ENCODE data around the gene SPECC1L. TPM values are rescaled to one million over a fixed set of nuclear protein-coding genes. Genes with fewer than 3 reads are reported as not detected.

The SPECC1L gene
- total and polyA plus RNA-seq, 4 experiments from 2014 or later, result 4.3 to 62.1 (median 32.0) TPM

- Histone ChIP-seq H3K36me3 (ENCODE audit: insufficient read depth, low read length) (peaks cover 3% of the 10 kb centered on the region), H3K4me3 (ENCODE audit: low read length in 2 of 2) (no peak overlapping the region), H3K4me1 (ENCODE audit: insufficient read depth, low read length) (peaks cover 17% of the 10 kb centered on the region), H3K9me3 (ENCODE audit: control insufficient read depth in 1 of 2, low read length in 2 of 2) (no peaks in the 10 kb centered on the region), H3K27ac (ENCODE audit: low read depth, low read length) (no peak overlapping the region), H3K27me3 (ENCODE audit: insufficient read depth, low read length) (no peaks in the 10 kb centered on the region)
- H3K9me3 Mint-ChIP-seq, result peaks cover 0 to 2% (median 0%) of the 10 kb centered on the region in 8 donors
- DNase-seq, result no peak
- no peak overlapping the region for H3K4me3 Mint-ChIP-seq
- intact Hi-C loops (cut with micrococcal nuclease), result no loop called here
- no peaks in the 10 kb centered on the region for H3K27me3 Mint-ChIP-seq
- peaks cover 20 to 36% (median 28%) of the 10 kb centered on the region in 4 donors for H3K4me1 Mint-ChIP-seq
- H3K36me3 Mint-ChIP-seq, result peaks cover 48 to 50% of the 10 kb centered on the region in 2 donors
- H3K27ac Mint-ChIP-seq, result peak overlapping the region in 1 of 7 donors; percentile 65
- ChIA-PET CTCF (ENCODE audit: partially characterized antibody) (no interaction called here), POLR2A (ENCODE audit: partially characterized antibody) (no interaction called here)
Measured at GRCh38 chr22:24376002-24376401, 105.4 kb downstream of the SPECC1L start.

- Mint-ChIP-seq H3K4me1 (peaks cover 20 to 36% (median 28%) of the 10 kb centered on the region in 4 donors), H3K27ac (peak overlapping the region in 2 of 7 donors; percentile 20 to 43), H3K4me3 (no peak overlapping the region), H3K36me3 (peaks cover 43 to 45% of the 10 kb centered on the region in 2 donors), H3K9me3 (peaks cover 0 to 2% (median 0%) of the 10 kb centered on the region in 8 donors), H3K27me3 (no peaks in the 10 kb centered on the region)
- intact Hi-C loops (cut with micrococcal nuclease), result no loop called here
- H3K27me3 ChIP-seq (ENCODE audit: insufficient read depth, low read length), result no peaks in the 10 kb centered on the region
- ChIA-PET CTCF (ENCODE audit: partially characterized antibody) (no interaction called here), POLR2A (ENCODE audit: partially characterized antibody) (no interaction called here)
- H3K27ac ChIP-seq (ENCODE audit: low read depth, low read length), result no peak overlapping the region
- peaks cover 17% of the 10 kb centered on the region for H3K4me1 ChIP-seq (ENCODE audit: insufficient read depth, low read length)
- no peak for DNase-seq
- no peaks in the 10 kb centered on the region for H3K36me3 ChIP-seq (ENCODE audit: insufficient read depth, low read length)
- no peaks in the 10 kb centered on the region for H3K9me3 ChIP-seq (ENCODE audit: control insufficient read depth in 1 of 2, low read length in 2 of 2)
- no peak overlapping the region for H3K4me3 ChIP-seq (ENCODE audit: low read length in 2 of 2)
Measured at GRCh38 chr22:24376586-24376985, 106.0 kb downstream of the SPECC1L start.

GRCh38 chr22:24379536-24379935 is 108.9 kb downstream of the SPECC1L start:
- H3K36me3 ChIP-seq (ENCODE audit: insufficient read depth, low read length), result no peaks in the 10 kb centered on the region
- POLR2A ChIA-PET (ENCODE audit: partially characterized antibody), result no interaction called here
- no peak overlapping the region for H3K27ac ChIP-seq (ENCODE audit: low read depth, low read length)
- peaks cover 32 to 34% of the 10 kb centered on the region in 2 donors for H3K36me3 Mint-ChIP-seq
- peak overlapping the region in 4 of 8 donors; percentile 3 to 67 (median 34) for H3K4me3 Mint-ChIP-seq
- intact Hi-C loops (cut with micrococcal nuclease), result no loop called here
- peaks cover 20 to 36% (median 28%) of the 10 kb centered on the region in 4 donors for H3K4me1 Mint-ChIP-seq
- peak overlapping the region in 5 of 7 donors; percentile 6 to 70 (median 49) for H3K27ac Mint-ChIP-seq
- no peaks in the 10 kb centered on the region for H3K27me3 Mint-ChIP-seq
- no peak overlapping the region for H3K4me3 ChIP-seq (ENCODE audit: low read length in 2 of 2)
- CTCF ChIA-PET (ENCODE audit: partially characterized antibody), result no interaction called here
- H3K27me3 ChIP-seq (ENCODE audit: insufficient read depth, low read length), result no peaks in the 10 kb centered on the region
- peaks cover 0 to 2% (median 0%) of the 10 kb centered on the region in 8 donors for H3K9me3 Mint-ChIP-seq
- DNase-seq, result peak in 4 of 5 donors; percentile 17 to 35 (median 23)
- H3K9me3 ChIP-seq (ENCODE audit: control insufficient read depth in 1 of 2, low read length in 2 of 2), result no peaks in the 10 kb centered on the region
- peaks cover 17% of the 10 kb centered on the region for H3K4me1 ChIP-seq (ENCODE audit: insufficient read depth, low read length)

GRCh38 chr22:24380220-24380904 is 109.7 kb downstream of the SPECC1L start:
- no peak overlapping the region for H3K4me3 ChIP-seq (ENCODE audit: low read length in 2 of 2)
- no peak overlapping the region for H3K4me3 Mint-ChIP-seq
- no peaks in the 10 kb centered on the region for H3K27me3 ChIP-seq (ENCODE audit: insufficient read depth, low read length)
- no peaks in the 10 kb centered on the region for H3K9me3 ChIP-seq (ENCODE audit: control insufficient read depth in 1 of 2, low read length in 2 of 2)
- peaks cover 26% of the 10 kb centered on the region in 2 donors for H3K36me3 Mint-ChIP-seq
- H3K36me3 ChIP-seq (ENCODE audit: insufficient read depth, low read length), result no peaks in the 10 kb centered on the region
- intact Hi-C loops (cut with micrococcal nuclease), result no loop called here
- peaks cover 20 to 36% (median 28%) of the 10 kb centered on the region in 4 donors for H3K4me1 Mint-ChIP-seq
- H3K4me1 ChIP-seq (ENCODE audit: insufficient read depth, low read length), result peaks cover 17% of the 10 kb centered on the region
- DNase-seq, result no peak
- peak overlapping the region in 2 of 7 donors; percentile 1 to 6 for H3K27ac Mint-ChIP-seq
- no peaks in the 10 kb centered on the region for H3K9me3 Mint-ChIP-seq
- H3K27ac ChIP-seq (ENCODE audit: low read depth, low read length), result no peak overlapping the region
- ChIA-PET CTCF (ENCODE audit: partially characterized antibody) (no interaction called here), POLR2A (ENCODE audit: partially characterized antibody) (no interaction called here)
- H3K27me3 Mint-ChIP-seq, result no peaks in the 10 kb centered on the region

- H3K27ac ChIP-seq (ENCODE audit: low read depth, low read length), result no peak overlapping the region
- H3K4me3 ChIP-seq (ENCODE audit: low read length in 2 of 2), result no peak overlapping the region
- peaks cover 21 to 22% of the 10 kb centered on the region in 2 donors for H3K36me3 Mint-ChIP-seq
- intact Hi-C loops (cut with micrococcal nuclease), result no loop called here
- H3K4me1 ChIP-seq (ENCODE audit: insufficient read depth, low read length), result peaks cover 17% of the 10 kb centered on the region
- no peaks in the 10 kb centered on the region for H3K36me3 ChIP-seq (ENCODE audit: insufficient read depth, low read length)
- ChIA-PET CTCF (ENCODE audit: partially characterized antibody) (no interaction called here), POLR2A (ENCODE audit: partially characterized antibody) (no interaction called here)
- no peaks in the 10 kb centered on the region for H3K27me3 ChIP-seq (ENCODE audit: insufficient read depth, low read length)
- H3K4me1 Mint-ChIP-seq, result peaks cover 20 to 36% (median 28%) of the 10 kb centered on the region in 4 donors
- no peaks in the 10 kb centered on the region for H3K27me3 Mint-ChIP-seq
- H3K9me3 Mint-ChIP-seq, result no peaks in the 10 kb centered on the region
- no peaks in the 10 kb centered on the region for H3K9me3 ChIP-seq (ENCODE audit: control insufficient read depth in 1 of 2, low read length in 2 of 2)
- H3K4me3 Mint-ChIP-seq, result no peak overlapping the region
- no peak overlapping the region for H3K27ac Mint-ChIP-seq
- DNase-seq, result no peak
Measured at GRCh38 chr22:24380905-24381230, 110.2 kb downstream of the SPECC1L start.

GRCh38 chr22:24383061-24383460 is 112.4 kb downstream of the SPECC1L start:
- ChIA-PET POLR2A (ENCODE audit: partially characterized antibody) (no interaction called here), CTCF (ENCODE audit: partially characterized antibody) (no interaction called here)
- intact Hi-C loops (cut with micrococcal nuclease), result no loop called here
- Mint-ChIP-seq H3K4me1 (peaks cover 13 to 25% (median 19%) of the 10 kb centered on the region in 4 donors), H3K4me3 (no peak overlapping the region), H3K27ac (peak overlapping the region in 1 of 7 donors; percentile 22), H3K36me3 (peaks cover 11 to 14% of the 10 kb centered on the region in 2 donors), H3K27me3 (no peaks in the 10 kb centered on the region), H3K9me3 (no peaks in the 10 kb centered on the region)
- H3K27ac ChIP-seq (ENCODE audit: low read depth, low read length), result no peak overlapping the region
- peaks cover 17% of the 10 kb centered on the region for H3K4me1 ChIP-seq (ENCODE audit: insufficient read depth, low read length)
- no peaks in the 10 kb centered on the region for H3K27me3 ChIP-seq (ENCODE audit: insufficient read depth, low read length)
- H3K9me3 ChIP-seq (ENCODE audit: control insufficient read depth in 1 of 2, low read length in 2 of 2), result no peaks in the 10 kb centered on the region
- H3K36me3 ChIP-seq (ENCODE audit: insufficient read depth, low read length), result no peaks in the 10 kb centered on the region
- DNase-seq, result no peak
- H3K4me3 ChIP-seq (ENCODE audit: low read length in 2 of 2), result no peak overlapping the region

- Histone ChIP-seq H3K36me3 (ENCODE audit: insufficient read depth, low read length) (no peaks in the 10 kb centered on the region), H3K4me3 (ENCODE audit: low read length in 2 of 2) (no peak overlapping the region), H3K27me3 (ENCODE audit: insufficient read depth, low read length) (no peaks in the 10 kb centered on the region), H3K27ac (ENCODE audit: low read depth, low read length) (no peak overlapping the region), H3K9me3 (ENCODE audit: control insufficient read depth in 1 of 2, low read length in 2 of 2) (no peaks in the 10 kb centered on the region), H3K4me1 (ENCODE audit: insufficient read depth, low read length) (peaks cover 8% of the 10 kb centered on the region)
- Mint-ChIP-seq H3K9me3 (peaks cover 0 to 1% (median 0%) of the 10 kb centered on the region in 8 donors), H3K27ac (peak overlapping the region in 1 of 7 donors; percentile 13), H3K4me3 (no peak overlapping the region), H3K27me3 (no peaks in the 10 kb centered on the region), H3K36me3 (peaks cover 11 to 14% of the 10 kb centered on the region in 2 donors), H3K4me1 (peaks cover 6 to 15% (median 12%) of the 10 kb centered on the region in 4 donors)
- intact Hi-C loops (cut with micrococcal nuclease), result no loop called here
- ChIA-PET CTCF (ENCODE audit: partially characterized antibody) (no interaction called here), POLR2A (ENCODE audit: partially characterized antibody) (no interaction called here)
- no peak for DNase-seq
Measured at GRCh38 chr22:24384131-24384530, 113.5 kb downstream of the SPECC1L start.
